ENCODE results near the gene ZNF383.
"Not testable (repeated sequence)": the region's sequence is repeated elsewhere in the genome, so short reads cannot be mapped to it uniquely, and the experiment has no call there.

Gene ZNF383

GRCh38 chr19:37217775-37218591 is at the start of gene ZNF383:
Gene ZNF383 (plus strand): TSS chr19:37218214. CDS start chr19:37230454, 12,240 bp downstream.
- DNase-seq (ENCODE audit: low read depth, low spot score) = peak; percentile 96

- DNase-seq (ENCODE audit: low read depth, low spot score) = peak; percentile 98
Observed at GRCh38 chr19:37172368-37173366, 45.3 kb upstream of the ZNF383 start, which contains the start of gene ZNF585A. Gene ZNF585A (minus strand): TSS chr19:37172695. CDS start chr19:37169910, 2,785 bp downstream.

- DNase-seq (ENCODE audit: low read depth, low spot score) = not testable (repeated sequence)
Observed at GRCh38 chr19:37186071-37186470, 31.9 kb upstream of the ZNF383 start.

GRCh38 chr19:37195248-37195647 is 22.8 kb upstream of the ZNF383 start:
- not testable (repeated sequence) for DNase-seq (ENCODE audit: low read depth, low spot score)

- DNase-seq (ENCODE audit: low read depth, low spot score) = not testable (repeated sequence)
Observed at GRCh38 chr19:37197115-37197514, 20.9 kb upstream of the ZNF383 start.

- no peak for DNase-seq (ENCODE audit: low read depth, low spot score)
Observed at GRCh38 chr19:37197768-37198167, 20.2 kb upstream of the ZNF383 start.

GRCh38 chr19:37217480-37217774 is 587 bp upstream of the ZNF383 start:
- DNase-seq (ENCODE audit: low read depth, low spot score) = no peak

GRCh38 chr19:37218592-37218935 is 550 bp downstream of the ZNF383 start:
- DNase-seq (ENCODE audit: low read depth, low spot score) = no peak

- DNase-seq (ENCODE audit: low read depth, low spot score) = no peak
Observed at GRCh38 chr19:37220383-37220782, 2.4 kb downstream of the ZNF383 start.

GRCh38 chr19:37221136-37221535 is 3.1 kb downstream of the ZNF383 start:
- DNase-seq (ENCODE audit: low read depth, low spot score) = no peak

GRCh38 chr19:37226248-37226647 is 8.2 kb downstream of the ZNF383 start:
- no peak for DNase-seq (ENCODE audit: low read depth, low spot score)

- peak; percentile 69 for DNase-seq (ENCODE audit: low read depth, low spot score)
Observed at GRCh38 chr19:37227996-37228395, 10.0 kb downstream of the ZNF383 start.

GRCh38 chr19:37243206-37243632 is 25.2 kb downstream of the ZNF383 start:
- DNase-seq (ENCODE audit: low read depth, low spot score) = no peak

- DNase-seq (ENCODE audit: low read depth, low spot score) = peak; percentile 85
Observed at GRCh38 chr19:37251308-37252229, 33.6 kb downstream of the ZNF383 start.

- not testable (repeated sequence) for DNase-seq (ENCODE audit: low read depth, low spot score)
Observed at GRCh38 chr19:37263028-37263427, 45.0 kb downstream of the ZNF383 start.

- DNase-seq (ENCODE audit: low read depth, low spot score) = not testable (repeated sequence)
Observed at GRCh38 chr19:37267005-37267404, 49.0 kb downstream of the ZNF383 start.

GRCh38 chr19:37267755-37268154 is 49.7 kb downstream of the ZNF383 start:
- DNase-seq (ENCODE audit: low read depth, low spot score) = not testable (repeated sequence)

- not testable (repeated sequence) for DNase-seq (ENCODE audit: low read depth, low spot score)
Observed at GRCh38 chr19:37280656-37281055, 62.6 kb downstream of the ZNF383 start.

- not testable (repeated sequence) for DNase-seq (ENCODE audit: low read depth, low spot score)
Observed at GRCh38 chr19:37284020-37284419, 66.0 kb downstream of the ZNF383 start.

- not testable (repeated sequence) for DNase-seq (ENCODE audit: low read depth, low spot score)
Observed at GRCh38 chr19:37289229-37289628, 71.2 kb downstream of the ZNF383 start.

Measured in ELF-1 (cell line).